ENCODE measurements around the gene TINAG. TPM values are rescaled to one million over a fixed set of nuclear protein-coding genes. Genes with fewer than 3 reads are reported as not detected.

Gene TINAG
- total RNA-seq, 1 donor from 2014 or later = not detected

DNA sequence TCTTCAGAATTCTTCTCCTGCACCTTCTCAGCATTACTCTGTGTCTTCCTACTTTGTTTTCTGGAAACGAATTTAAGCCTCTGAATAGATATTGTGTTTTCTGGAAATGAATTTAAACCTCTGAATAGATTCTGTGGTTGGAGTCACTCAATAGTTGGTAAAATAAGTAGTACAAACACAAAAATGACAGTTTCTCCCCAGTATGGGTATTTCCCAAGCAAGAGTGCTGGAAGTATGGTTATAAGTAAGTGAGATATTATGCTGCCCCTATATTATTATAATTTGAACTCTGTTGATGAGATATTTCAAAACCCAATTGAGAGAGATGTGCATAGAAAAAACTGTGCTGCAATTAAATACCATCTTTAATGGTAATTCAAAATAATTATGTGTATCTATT, 94.9 kb downstream of the TINAG start:
- no peak for ATAC-seq
- DNase-seq (ENCODE audit: missing footprints) = no peak
- intact Hi-C loops (cut with DNase I) = no loop called here

DNA sequence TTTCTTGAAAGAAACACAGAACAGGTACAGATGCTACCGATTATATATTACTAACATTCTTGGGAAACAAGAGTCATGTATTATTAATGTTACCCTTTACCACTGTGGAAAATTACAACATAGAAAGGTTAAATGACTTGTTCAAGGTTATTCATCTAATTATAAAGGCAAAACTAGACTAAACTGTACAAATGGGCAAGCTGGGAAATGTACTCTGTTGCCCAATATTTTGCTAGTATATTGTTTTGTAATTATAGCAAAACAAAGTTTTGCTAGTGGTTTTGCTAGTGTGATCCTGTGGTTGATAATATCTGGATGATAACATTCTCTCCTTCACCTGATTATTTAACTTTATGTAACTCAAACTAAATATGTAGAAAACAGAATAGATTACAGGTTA, 96.5 kb downstream of the TINAG start:
- intact Hi-C loops (cut with DNase I) = no loop called here
- ATAC-seq = no peak

DNA sequence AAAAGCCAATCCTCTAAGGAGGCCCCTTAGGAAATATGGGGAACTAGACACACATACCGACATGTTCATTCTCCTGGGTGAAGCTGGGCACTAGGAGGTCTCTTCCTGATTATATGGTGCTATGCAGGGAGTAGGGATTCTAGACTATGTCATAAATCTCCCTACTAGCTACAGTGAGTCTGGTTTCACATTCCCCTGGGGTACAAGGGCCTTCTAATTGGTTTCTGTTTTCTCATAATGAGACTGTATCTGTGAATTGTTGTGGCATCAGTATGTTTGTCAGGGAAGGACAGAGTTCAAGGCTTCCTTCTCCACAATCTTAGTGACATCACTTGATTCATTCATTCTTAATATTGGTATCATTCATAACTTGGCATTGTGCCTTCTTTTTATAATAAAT, 103.5 kb downstream of the TINAG start:
- intact Hi-C loops (cut with DNase I) = no loop called here
- no peak for DNase-seq (ENCODE audit: missing footprints)
- no peak for ATAC-seq

More for the DNA sequence above, 96.5 kb downstream of the TINAG start:
- no peak for DNase-seq (ENCODE audit: missing footprints)

DNA sequence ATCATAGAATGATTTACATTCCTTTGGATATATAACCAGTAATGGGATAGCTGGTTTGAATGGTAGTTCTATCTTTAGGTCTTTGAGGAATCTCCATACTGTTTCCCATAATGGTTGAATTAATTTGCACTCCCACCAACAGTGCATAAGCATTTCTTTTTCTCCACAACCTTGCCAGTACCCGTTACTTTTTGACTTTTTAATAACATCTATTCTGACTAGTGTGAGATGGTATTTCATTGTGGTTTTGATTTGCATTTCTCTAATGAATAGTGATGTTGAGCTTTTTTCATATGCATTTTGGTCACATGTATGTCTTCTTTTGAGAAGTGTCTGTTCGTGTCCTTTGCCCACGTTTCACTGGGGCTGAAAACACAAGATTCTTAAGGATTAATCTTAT, 107.3 kb downstream of the TINAG start:
- intact Hi-C loops (cut with DNase I) = no loop called here
- DNase-seq (ENCODE audit: missing footprints) = no peak
- ATAC-seq = no peak

DNA sequence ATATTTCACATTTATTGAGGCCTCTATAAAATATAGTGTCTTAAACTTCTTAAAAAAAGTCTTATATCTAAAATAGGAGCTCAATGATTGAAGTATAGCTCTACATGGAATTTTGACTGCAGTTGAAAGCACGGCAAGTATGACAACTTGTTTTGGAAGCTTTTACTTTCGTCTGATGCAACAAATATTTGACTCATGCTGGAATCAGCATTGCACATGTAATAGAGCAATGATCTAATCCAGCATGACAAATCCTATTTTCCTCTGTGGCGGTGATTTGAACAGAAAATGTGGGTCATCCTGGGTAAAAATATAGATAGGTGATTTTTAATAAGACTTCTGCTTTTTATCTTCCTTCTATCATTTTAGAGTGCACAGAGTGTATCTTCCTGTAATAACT, 111.6 kb downstream of the TINAG start:
- DNase-seq (ENCODE audit: missing footprints) = no peak
- intact Hi-C loops (cut with DNase I) = no loop called here
- peak; percentile 16 for ATAC-seq

DNA sequence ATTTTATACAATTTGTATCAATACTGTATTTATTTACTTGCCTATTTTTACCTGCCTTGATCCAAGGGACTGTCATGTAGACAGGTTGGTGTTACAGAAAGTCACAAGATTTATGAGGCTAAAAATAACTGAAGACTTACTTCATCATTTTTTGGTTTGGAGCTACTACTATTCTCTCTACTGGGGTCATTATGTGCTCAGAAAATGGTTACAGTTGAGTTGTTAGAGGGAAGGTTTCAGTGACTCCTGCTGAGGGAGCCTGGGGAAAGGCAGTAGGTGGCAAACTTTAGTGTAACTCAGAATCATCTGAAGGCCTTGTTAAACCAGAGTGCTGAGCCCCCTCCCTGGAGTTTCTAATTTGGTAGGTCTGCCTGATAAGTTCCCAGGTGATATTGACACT, 118.8 kb downstream of the TINAG start:
- intact Hi-C loops (cut with DNase I) = no loop called here

DNA sequence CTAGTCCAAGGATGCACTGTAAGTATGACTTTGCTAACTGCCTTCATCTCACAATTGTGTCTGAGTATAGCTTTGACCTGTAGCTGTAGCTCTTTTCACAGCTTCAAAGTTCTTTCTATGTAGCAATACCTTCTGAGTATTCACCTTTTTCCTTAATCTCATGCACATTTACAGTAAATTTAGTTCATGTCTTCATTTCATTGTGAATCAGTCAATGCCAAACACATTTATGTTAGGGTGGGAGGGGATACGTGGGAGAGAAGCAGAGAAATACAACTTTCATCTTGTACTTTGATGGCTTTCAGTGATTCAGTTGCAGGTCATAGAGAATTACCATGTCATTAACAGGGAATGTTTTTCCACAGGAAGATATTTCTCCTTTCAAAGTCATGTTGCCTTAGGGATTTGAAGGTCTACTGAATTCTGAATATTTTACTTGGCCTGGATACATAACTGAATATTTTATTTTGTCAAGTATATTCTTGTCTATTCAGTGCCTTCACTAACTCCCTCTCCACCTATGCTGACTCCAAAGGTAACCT, 119.2 kb downstream of the TINAG start:
- intact Hi-C loops (cut with DNase I) = no loop called here
- DNase-seq (ENCODE audit: missing footprints) = no peak
- ATAC-seq = no peak

More for the DNA sequence above, 118.8 kb downstream of the TINAG start:
- no peak for DNase-seq (ENCODE audit: missing footprints)
- no peak for ATAC-seq

DNA sequence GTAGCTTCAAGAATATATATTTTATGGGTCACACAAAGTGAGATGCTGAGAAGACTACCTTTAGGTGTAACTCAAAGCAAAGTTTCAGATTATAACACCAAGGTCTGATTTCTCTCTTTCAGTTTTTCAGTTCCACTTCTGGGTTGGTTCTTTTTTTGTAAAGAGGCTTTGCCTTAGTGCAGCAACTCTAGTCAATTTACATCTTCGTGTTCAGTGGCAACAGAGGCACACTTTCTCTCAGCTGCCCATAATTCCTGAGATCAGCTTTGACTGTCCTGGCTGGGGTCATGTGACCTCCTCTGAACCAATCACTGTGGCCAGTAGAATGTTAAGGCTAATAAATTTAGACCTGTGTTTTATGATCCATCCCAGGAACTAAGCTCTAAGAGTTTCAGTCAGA, 120.2 kb downstream of the TINAG start:
- intact Hi-C loops (cut with DNase I) = no loop called here
- ATAC-seq = no peak
- no peak for DNase-seq (ENCODE audit: missing footprints)

DNA sequence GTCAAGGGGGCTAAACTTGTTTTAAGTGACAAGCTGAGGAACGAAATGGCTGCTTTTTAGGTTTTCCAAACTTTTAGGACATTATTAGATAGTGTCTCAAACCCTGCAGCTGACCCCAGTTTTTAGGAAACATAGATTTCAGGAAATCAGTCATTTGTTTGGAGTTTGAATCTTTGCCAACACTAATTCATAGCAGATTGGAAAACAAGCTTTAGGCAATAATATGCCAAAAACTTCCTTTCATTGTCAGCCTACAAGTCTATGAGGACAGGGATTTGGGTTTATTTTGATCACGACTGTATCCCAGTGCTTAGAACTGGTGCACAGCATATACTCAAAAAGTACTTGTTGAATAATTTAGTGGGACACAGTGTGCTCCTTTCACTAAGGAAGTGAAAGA, 123.2 kb downstream of the TINAG start:
- no peak for DNase-seq (ENCODE audit: missing footprints)
- no peak for ATAC-seq
- intact Hi-C loops (cut with DNase I) = no loop called here

Other genes starting within 250 kb of the TINAG start
- 407 TPM for gene MLIP, start 197.0 kb upstream of the TINAG start, total RNA-seq

Data from Right ventricle myocardium inferior (tissue), 1 donor.